ENCODE results near the gene VPS37C.
"Not testable (repeated sequence)": the region's sequence is repeated elsewhere in the genome, so short reads cannot be mapped to it uniquely, and the experiment has no call there.

- TF ChIP-seq, protein P1, sequence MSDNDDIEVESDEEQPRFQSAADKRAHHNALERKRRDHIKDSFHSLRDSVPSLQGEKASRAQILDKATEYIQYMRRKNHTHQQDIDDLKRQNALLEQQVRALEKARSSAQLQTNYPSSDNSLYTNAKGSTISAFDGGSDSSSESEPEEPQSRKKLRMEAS (CRISPR knock-in tag; IDR thresholded peaks at IDR 0.05): not testable (repeated sequence)
- TF ChIP-seq PRPF4 (IDR thresholded peaks at IDR 0.05; ENCODE audit: insufficient read depth, low read depth, low read length, poor library complexity, severe bottlenecking); SIN3B (IDR thresholded peaks at IDR 0.05; ENCODE audit: low read depth); YY1 (IDR thresholded peaks at IDR 0.05; ENCODE audit: borderline replicate concordance in 1 of 3, control insufficient read depth in 1 of 3, extremely low read depth in 1 of 3, insufficient read depth in 3 of 3, insufficient read length in 1 of 3, insufficient replicate concordance in 2 of 3, low read depth in 1 of 3, low read length in 2 of 3); ZNF146 (CRISPR knock-in tag; IDR thresholded peaks at IDR 0.05; ENCODE audit: unreplicated experiment): not testable (repeated sequence)
- TF ChIP-seq, protein P2, sequence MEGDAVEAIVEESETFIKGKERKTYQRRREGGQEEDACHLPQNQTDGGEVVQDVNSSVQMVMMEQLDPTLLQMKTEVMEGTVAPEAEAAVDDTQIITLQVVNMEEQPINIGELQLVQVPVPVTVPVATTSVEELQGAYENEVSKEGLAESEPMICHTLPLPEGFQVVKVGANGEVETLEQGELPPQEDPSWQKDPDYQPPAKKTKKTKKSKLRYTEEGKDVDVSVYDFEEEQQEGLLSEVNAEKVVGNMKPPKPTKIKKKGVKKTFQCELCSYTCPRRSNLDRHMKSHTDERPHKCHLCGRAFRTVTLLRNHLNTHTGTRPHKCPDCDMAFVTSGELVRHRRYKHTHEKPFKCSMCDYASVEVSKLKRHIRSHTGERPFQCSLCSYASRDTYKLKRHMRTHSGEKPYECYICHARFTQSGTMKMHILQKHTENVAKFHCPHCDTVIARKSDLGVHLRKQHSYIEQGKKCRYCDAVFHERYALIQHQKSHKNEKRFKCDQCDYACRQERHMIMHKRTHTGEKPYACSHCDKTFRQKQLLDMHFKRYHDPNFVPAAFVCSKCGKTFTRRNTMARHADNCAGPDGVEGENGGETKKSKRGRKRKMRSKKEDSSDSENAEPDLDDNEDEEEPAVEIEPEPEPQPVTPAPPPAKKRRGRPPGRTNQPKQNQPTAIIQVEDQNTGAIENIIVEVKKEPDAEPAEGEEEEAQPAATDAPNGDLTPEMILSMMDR (IDR thresholded peaks at IDR 0.05 in 2 of 3, conservative IDR thresholded peaks at IDR 0.05 in 1 of 3; ENCODE audit: insufficient read depth in 2 of 3, low read depth in 1 of 3, low read length in 3 of 3): not testable (repeated sequence)
- TF ChIP-seq, protein P3, sequence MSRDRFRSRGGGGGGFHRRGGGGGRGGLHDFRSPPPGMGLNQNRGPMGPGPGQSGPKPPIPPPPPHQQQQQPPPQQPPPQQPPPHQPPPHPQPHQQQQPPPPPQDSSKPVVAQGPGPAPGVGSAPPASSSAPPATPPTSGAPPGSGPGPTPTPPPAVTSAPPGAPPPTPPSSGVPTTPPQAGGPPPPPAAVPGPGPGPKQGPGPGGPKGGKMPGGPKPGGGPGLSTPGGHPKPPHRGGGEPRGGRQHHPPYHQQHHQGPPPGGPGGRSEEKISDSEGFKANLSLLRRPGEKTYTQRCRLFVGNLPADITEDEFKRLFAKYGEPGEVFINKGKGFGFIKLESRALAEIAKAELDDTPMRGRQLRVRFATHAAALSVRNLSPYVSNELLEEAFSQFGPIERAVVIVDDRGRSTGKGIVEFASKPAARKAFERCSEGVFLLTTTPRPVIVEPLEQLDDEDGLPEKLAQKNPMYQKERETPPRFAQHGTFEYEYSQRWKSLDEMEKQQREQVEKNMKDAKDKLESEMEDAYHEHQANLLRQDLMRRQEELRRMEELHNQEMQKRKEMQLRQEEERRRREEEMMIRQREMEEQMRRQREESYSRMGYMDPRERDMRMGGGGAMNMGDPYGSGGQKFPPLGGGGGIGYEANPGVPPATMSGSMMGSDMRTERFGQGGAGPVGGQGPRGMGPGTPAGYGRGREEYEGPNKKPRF (IDR thresholded peaks at IDR 0.05; ENCODE audit: low read depth, low read length): not testable (repeated sequence)
These were observed 63.0 kb downstream of the VPS37C start for GRCh38 chr11:61098261-61098660.
